Mesothelial cell of epicardium (in vitro differentiated cells): ENCODE results near the gene GRAP2. TPM values are rescaled to one million over a fixed set of nuclear protein-coding genes. Genes with fewer than 3 reads are reported as not detected.

Experiments used
- DNase-seq, 2 experiments: peaks; one replicate each; pipeline ENCODE4 v3.0.0; 2021; ENCODE audit warnings: low spot score in 2 of 2; ENCODE audit not compliant: unreplicated experiment in 2 of 2
- H3K27ac Mint-ChIP-seq: 2 replicates; pipeline ENCODE4 v1.8.0; 2021; ENCODE audit warnings: mixed read lengths
- H3K27me3 Mint-ChIP-seq: 2 replicates; pipeline ENCODE4 v1.8.0; 2021; ENCODE audit warnings: low read depth, mixed read lengths
- H3K36me3 Mint-ChIP-seq: 2 replicates; pipeline ENCODE4 v1.8.0; 2021; ENCODE audit warnings: mixed read lengths
- H3K4me1 Mint-ChIP-seq: 2 replicates; pipeline ENCODE4 v1.8.0; 2021; ENCODE audit warnings: mixed read lengths
- H3K4me3 Mint-ChIP-seq: 2 replicates; pipeline ENCODE4 v1.8.0; 2021; ENCODE audit warnings: mild to moderate bottlenecking, moderate library complexity, mixed read lengths
- H3K9me3 Mint-ChIP-seq: 2 replicates; pipeline ENCODE4 v1.8.0; 2021; ENCODE audit warnings: mixed read lengths
- CTCF ChIP-seq: fragments of 200-600 bp; sonication (generic); IDR thresholded peaks from one replicate; pipeline ENCODE4 v1.5.0; 2021; ENCODE audit warnings: antibody characterized with exemption; ENCODE audit not compliant: unreplicated experiment
- total RNA-seq: library from RNA; stranded (reverse); gene quantifications from 3 replicates; pipeline ENCODE4 v1.2.1, GENCODE V29; 2021

Gene GRAP2
- 0.11 TPM in 1 of 3 replicates, not detected in the others for total RNA-seq

DNA sequence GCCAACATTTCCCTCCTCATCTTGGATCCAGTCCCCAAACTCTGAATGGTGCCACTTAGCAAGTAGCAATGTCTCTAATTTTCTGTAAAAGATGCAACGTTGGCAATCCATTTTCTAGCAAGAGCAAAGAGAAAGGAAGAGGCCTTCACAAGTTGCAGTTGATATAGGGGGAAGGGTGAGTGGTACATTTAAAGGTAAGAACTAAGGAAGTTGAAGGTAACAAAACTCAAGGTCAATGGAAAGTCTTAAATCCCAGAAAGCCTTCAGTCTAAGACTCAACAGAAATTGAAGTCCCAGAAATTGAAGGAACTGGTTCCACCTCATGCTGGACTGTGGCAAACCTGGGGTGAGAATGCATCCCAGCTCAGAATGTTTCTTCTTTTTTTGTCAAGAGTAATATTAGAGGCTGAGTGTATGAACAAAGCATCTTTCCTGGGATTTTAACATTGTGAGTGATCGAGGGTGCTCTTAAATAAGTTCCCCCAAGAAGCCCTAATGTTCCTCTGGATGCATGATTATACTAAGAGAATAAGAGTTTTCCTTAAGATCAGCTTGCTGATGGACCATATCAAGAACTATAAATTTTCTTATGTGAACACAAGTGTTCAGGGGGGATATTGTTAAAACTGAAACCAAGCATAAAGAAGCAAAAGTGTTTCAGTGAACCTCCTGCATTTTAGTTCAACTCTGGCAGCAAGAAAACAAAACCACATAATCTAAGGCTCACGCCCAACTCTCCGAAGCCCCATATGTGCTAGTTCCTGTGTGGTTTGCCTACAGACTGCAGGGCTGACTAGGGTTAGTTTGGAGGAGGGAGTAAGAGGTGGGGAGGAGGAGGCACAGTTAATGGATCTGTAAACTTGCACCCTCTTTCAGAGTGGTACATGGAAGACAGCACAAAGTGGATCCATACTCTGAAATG, at the start of gene GRAP2:
Gene GRAP2 (plus strand): TSS at position 779 of the 922 bp plus-strand sequence. CDS start 46,023 bp downstream, outside the sequence.
- TF ChIP-seq CTCF: no peak
- Mint-ChIP-seq H3K4me3 (no peak within 1 kb of the TSS), H3K27ac (no peak within 1 kb of the TSS), H3K36me3 (no peaks in the 10 kb centered on the region), H3K4me1 (no peaks in the 10 kb centered on the region), H3K27me3 (peaks cover 43% of the 10 kb centered on the region), H3K9me3 (no peaks in the 10 kb centered on the region)
- no peak for DNase-seq

GRCh38 chr22:39851606-39852315, 49.1 kb upstream of the GRAP2 start:
- TF ChIP-seq CTCF: no peak
- DNase-seq: no peak
- H3K27ac Mint-ChIP-seq: no peak overlapping the region
- no peaks in the 10 kb centered on the region for H3K36me3 Mint-ChIP-seq
- no peak overlapping the region for H3K4me3 Mint-ChIP-seq
- peaks cover 57% of the 10 kb centered on the region for H3K27me3 Mint-ChIP-seq
- H3K9me3 Mint-ChIP-seq: no peaks in the 10 kb centered on the region
- H3K4me1 Mint-ChIP-seq: no peaks in the 10 kb centered on the region

GRCh38 chr22:39852799-39853198, 48.1 kb upstream of the GRAP2 start:
- peaks cover 62% of the 10 kb centered on the region for H3K27me3 Mint-ChIP-seq
- no peaks in the 10 kb centered on the region for H3K9me3 Mint-ChIP-seq
- no peak overlapping the region for H3K4me3 Mint-ChIP-seq
- no peak overlapping the region for H3K27ac Mint-ChIP-seq
- TF ChIP-seq CTCF: no peak
- no peak for DNase-seq
- H3K36me3 Mint-ChIP-seq: no peaks in the 10 kb centered on the region
- no peaks in the 10 kb centered on the region for H3K4me1 Mint-ChIP-seq

GRCh38 chr22:39856588-39856987, 44.3 kb upstream of the GRAP2 start:
- H3K9me3 Mint-ChIP-seq: no peaks in the 10 kb centered on the region
- no peak for DNase-seq
- no peaks in the 10 kb centered on the region for H3K36me3 Mint-ChIP-seq
- no peak for TF ChIP-seq CTCF
- H3K27ac Mint-ChIP-seq: no peak overlapping the region
- H3K4me3 Mint-ChIP-seq: no peak overlapping the region
- H3K27me3 Mint-ChIP-seq: peaks cover 70% of the 10 kb centered on the region
- H3K4me1 Mint-ChIP-seq: no peaks in the 10 kb centered on the region

GRCh38 chr22:39859903-39860588, 40.8 kb upstream of the GRAP2 start:
- no peaks in the 10 kb centered on the region for H3K9me3 Mint-ChIP-seq
- peaks cover 74% of the 10 kb centered on the region for H3K27me3 Mint-ChIP-seq
- no peak overlapping the region for H3K27ac Mint-ChIP-seq

More at GRCh38 chr22:39859903-39860588, 40.8 kb upstream of the GRAP2 start:
- no peak for DNase-seq
- no peak for TF ChIP-seq CTCF
- no peak overlapping the region for H3K4me3 Mint-ChIP-seq
- no peaks in the 10 kb centered on the region for H3K4me1 Mint-ChIP-seq
- no peaks in the 10 kb centered on the region for H3K36me3 Mint-ChIP-seq
